ENCODE data around the gene RC3H1.

The RC3H1 gene

DNA sequence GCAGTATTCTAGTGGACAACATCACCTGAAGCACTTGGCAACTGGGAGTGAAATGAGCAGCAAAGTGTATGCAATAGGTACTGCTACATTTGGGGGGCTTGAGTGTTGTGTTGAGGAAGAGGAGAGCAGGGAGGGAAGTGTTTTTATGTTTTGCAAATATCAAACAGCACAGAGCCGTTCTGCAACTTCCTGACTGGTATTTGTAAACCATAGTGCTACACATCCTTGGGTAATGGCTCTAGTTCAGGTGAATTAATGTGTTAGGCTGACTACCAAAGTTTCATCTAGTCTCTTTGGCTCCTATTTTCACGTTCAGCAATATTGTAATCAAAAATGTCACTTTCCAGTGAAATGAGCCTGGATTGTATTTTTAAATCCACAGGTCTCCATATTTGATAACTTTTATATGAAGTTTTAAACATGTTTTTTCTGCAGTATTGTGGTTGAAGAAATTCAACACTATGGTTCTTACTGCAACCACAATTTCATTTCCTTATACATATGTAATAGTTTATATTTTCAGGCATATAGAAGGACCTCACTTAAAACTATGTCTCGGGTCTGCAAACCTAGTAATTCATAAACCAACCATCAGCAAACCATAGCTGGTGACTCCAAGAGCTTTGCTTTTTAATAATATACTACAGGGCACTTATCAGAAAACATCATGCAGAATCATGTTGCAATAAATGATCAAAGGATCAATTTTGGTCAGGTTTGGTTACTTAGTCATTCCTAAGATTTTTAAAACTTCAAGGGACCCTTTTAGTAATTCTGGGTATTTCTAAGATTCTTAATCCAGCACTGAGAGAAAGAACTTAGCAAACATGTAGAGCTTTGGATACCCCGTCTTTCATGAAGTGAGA is 135.2 kb downstream of the RC3H1 start:
- no peak for DNase-seq (ENCODE audit: low read depth in 2 of 2)

DNA sequence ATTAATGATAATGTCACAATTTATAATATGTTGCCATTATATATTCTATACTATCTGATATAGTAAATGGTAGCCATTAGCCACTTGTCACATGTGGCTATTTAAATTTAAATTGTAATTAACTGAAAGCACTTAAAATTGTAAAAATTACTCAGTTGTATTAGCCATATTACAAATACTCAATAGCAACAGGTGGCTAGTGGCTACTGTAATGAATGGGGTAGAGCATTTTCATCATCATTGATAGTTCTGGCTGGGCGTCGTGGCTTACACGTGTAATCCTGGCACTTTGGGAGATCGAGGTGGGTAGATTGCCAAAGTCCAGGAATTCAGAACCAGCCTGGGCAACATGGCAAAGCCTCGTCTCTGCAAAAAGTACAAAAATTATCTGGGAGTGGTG is 137.5 kb downstream of the RC3H1 start:
- DNase-seq (ENCODE audit: low read depth in 2 of 2) = no peak

Data from stimulated activated CD4-positive, alpha-beta T cell treated with anti-CD3 and anti-CD28 coated beads, Interleukin-1b, Interleukin-23, amount 100 ng/mL, for 4 hours (primary cell).